Stimulated activated naive CD8-positive, alpha-beta T cell treated with anti-CD3 and anti-CD28 coated beads, Interleukin-15, amount 100 ng/mL, for 72 hours (primary cell): Measurements from ENCODE around the gene SSR2.

Source experiments
- ATAC-seq: fragments of 150-1000 bp; cut with Tn5 transposase; 2 replicates; pipeline ENCODE4 v1.10.0; 2021; ENCODE audit warnings: mild to moderate bottlenecking, moderate library complexity
- DNase-seq, 2 donors: peaks; one replicate each; pipeline ENCODE4 v3.0.0; 2021 to 2022
- H3K27ac Mint-ChIP-seq, 2 donors: one replicate each; pipeline ENCODE4 v1.8.0; 2022; ENCODE audit warnings: mild to moderate bottlenecking in 2 of 2, mixed read lengths in 2 of 2, moderate library complexity in 2 of 2
- H3K27me3 Mint-ChIP-seq: one replicate; pipeline ENCODE4 v1.8.0; 2022; ENCODE audit warnings: mixed read lengths
- H3K4me1 Mint-ChIP-seq: one replicate; pipeline ENCODE4 v1.8.0; 2022; ENCODE audit warnings: mild to moderate bottlenecking, mixed read lengths
- H3K4me3 Mint-ChIP-seq, 2 donors: one replicate each; pipeline ENCODE4 v1.8.0; 2022; ENCODE audit warnings: mild to moderate bottlenecking in 2 of 2, mixed read lengths in 2 of 2, moderate library complexity in 1 of 2
- H3K9me3 Mint-ChIP-seq, 2 donors: one replicate each; pipeline ENCODE4 v1.8.0; 2022; ENCODE audit warnings: mixed read lengths in 2 of 2

The SSR2 gene

GRCh38 chr1:156020293-156021092, at the start of gene SSR2:
Gene SSR2, minus strand, starts transcription at chr1:156020951. Its CDS starts 784 bp downstream, at chr1:156020167.
- DNase-seq: peak; percentile 75 to 83
- Mint-ChIP-seq H3K9me3 (no peaks in the 10 kb centered on the region), H3K4me1 (peaks cover 39% of the 10 kb centered on the region), H3K27me3 (peaks cover 6% of the 10 kb centered on the region), H3K27ac (peak within 1 kb of the TSS; percentile 96 to 97), H3K4me3 (peak within 1 kb of the TSS; percentile 85 to 87)
- peak; percentile 100 for ATAC-seq

- H3K4me3 Mint-ChIP-seq: no peak overlapping the region
Measured at GRCh38 chr1:156070548-156070947, 49.8 kb upstream of the SSR2 start.

GRCh38 chr1:156069490-156070455, 49.0 kb upstream of the SSR2 start:
- Mint-ChIP-seq H3K27ac (no peak overlapping the region), H3K27me3 (no peaks in the 10 kb centered on the region), H3K4me1 (peaks cover 14% of the 10 kb centered on the region), H3K4me3 (no peak overlapping the region), H3K9me3 (no peaks in the 10 kb centered on the region)
- ATAC-seq (no peak), DNase-seq (no peak)

More at GRCh38 chr1:156070548-156070947, 49.8 kb upstream of the SSR2 start:
- ATAC-seq (no peak), DNase-seq (no peak)
- no peaks in the 10 kb centered on the region for H3K27me3 Mint-ChIP-seq
- H3K4me1 Mint-ChIP-seq: peaks cover 6% of the 10 kb centered on the region
- no peaks in the 10 kb centered on the region for H3K9me3 Mint-ChIP-seq
- H3K27ac Mint-ChIP-seq: no peak overlapping the region

GRCh38 chr1:156067262-156067661, 46.5 kb upstream of the SSR2 start:
- peaks cover 19% of the 10 kb centered on the region for H3K4me1 Mint-ChIP-seq
- H3K9me3 Mint-ChIP-seq: no peaks in the 10 kb centered on the region
- no peaks in the 10 kb centered on the region for H3K27me3 Mint-ChIP-seq
- ATAC-seq (no peak), DNase-seq (no peak)
- H3K27ac Mint-ChIP-seq: no peak overlapping the region
- H3K4me3 Mint-ChIP-seq: no peak overlapping the region

GRCh38 chr1:156065871-156066270, 45.1 kb upstream of the SSR2 start:
- no peaks in the 10 kb centered on the region for H3K27me3 Mint-ChIP-seq
- ATAC-seq (no peak), DNase-seq (no peak)
- H3K27ac Mint-ChIP-seq: no peak overlapping the region
- no peak overlapping the region for H3K4me3 Mint-ChIP-seq
- no peaks in the 10 kb centered on the region for H3K9me3 Mint-ChIP-seq
- peaks cover 19% of the 10 kb centered on the region for H3K4me1 Mint-ChIP-seq

GRCh38 chr1:156065212-156065611, 44.5 kb upstream of the SSR2 start:
- DNase-seq: no peak
- Mint-ChIP-seq H3K4me3 (no peak overlapping the region), H3K27me3 (no peaks in the 10 kb centered on the region), H3K4me1 (peaks cover 19% of the 10 kb centered on the region), H3K27ac (peak overlapping the region in 1 of 2 donors; percentile 49), H3K9me3 (no peaks in the 10 kb centered on the region)
- ATAC-seq: peak; percentile 16

GRCh38 chr1:156064615-156065014, 43.9 kb upstream of the SSR2 start:
- DNase-seq: no peak
- Mint-ChIP-seq H3K4me1 (peaks cover 19% of the 10 kb centered on the region), H3K27me3 (no peaks in the 10 kb centered on the region), H3K9me3 (no peaks in the 10 kb centered on the region), H3K27ac (peak overlapping the region in 1 of 2 donors; percentile 49), H3K4me3 (no peak overlapping the region)
- peak; percentile 42 for ATAC-seq

GRCh38 chr1:156063997-156064285, 43.2 kb upstream of the SSR2 start:
- DNase-seq (no peak), ATAC-seq (no peak)
- Mint-ChIP-seq H3K9me3 (no peaks in the 10 kb centered on the region), H3K4me3 (no peak overlapping the region), H3K27me3 (no peaks in the 10 kb centered on the region), H3K27ac (no peak overlapping the region), H3K4me1 (peaks cover 19% of the 10 kb centered on the region)

GRCh38 chr1:156062189-156062588, 41.4 kb upstream of the SSR2 start:
- H3K27me3 Mint-ChIP-seq: no peaks in the 10 kb centered on the region
- peaks cover 19% of the 10 kb centered on the region for H3K4me1 Mint-ChIP-seq
- no peak overlapping the region for H3K27ac Mint-ChIP-seq
- ATAC-seq: no peak
- DNase-seq: no peak
- no peak overlapping the region for H3K4me3 Mint-ChIP-seq
- H3K9me3 Mint-ChIP-seq: no peaks in the 10 kb centered on the region

- no peak for ATAC-seq
- Mint-ChIP-seq H3K9me3 (no peaks in the 10 kb centered on the region), H3K4me1 (peaks cover 20% of the 10 kb centered on the region), H3K27ac (peak within 1 kb of the TSS; percentile 24 to 83), H3K4me3 (peak within 1 kb of the TSS in 1 of 2 donors; percentile 5), H3K27me3 (no peaks in the 10 kb centered on the region)
- DNase-seq: no peak
Measured at GRCh38 chr1:156060937-156061636, 40.3 kb upstream of the SSR2 start, which contains the start of gene RAB25. Gene RAB25, plus strand, starts transcription at chr1:156061160. Its CDS starts 241 bp downstream, at chr1:156061401.

- no peak overlapping the region for H3K4me3 Mint-ChIP-seq
- H3K9me3 Mint-ChIP-seq: no peaks in the 10 kb centered on the region
- DNase-seq (no peak), ATAC-seq (no peak)
- H3K27me3 Mint-ChIP-seq: no peaks in the 10 kb centered on the region
- no peak overlapping the region for H3K27ac Mint-ChIP-seq
- peaks cover 33% of the 10 kb centered on the region for H3K4me1 Mint-ChIP-seq
Measured at GRCh38 chr1:156056326-156056849, 35.6 kb upstream of the SSR2 start.

- Mint-ChIP-seq H3K4me3 (peak overlapping the region; percentile 98 to 99), H3K9me3 (no peaks in the 10 kb centered on the region), H3K27me3 (no peaks in the 10 kb centered on the region), H3K4me1 (peaks cover 38% of the 10 kb centered on the region), H3K27ac (peak overlapping the region; percentile 95 to 98)
- ATAC-seq (no peak), DNase-seq (no peak)
Measured at GRCh38 chr1:156055281-156056048, 34.7 kb upstream of the SSR2 start.

GRCh38 chr1:156054500-156055280, 33.9 kb upstream of the SSR2 start, which contains the start of gene LAMTOR2:
Gene LAMTOR2, plus strand, starts transcription at chr1:156054782. Its CDS starts 108 bp downstream, at chr1:156054890.
- peaks cover 38% of the 10 kb centered on the region for H3K4me1 Mint-ChIP-seq
- H3K27me3 Mint-ChIP-seq: no peaks in the 10 kb centered on the region
- ATAC-seq: peak; percentile 79
- peak within 1 kb of the TSS; percentile 95 to 98 for H3K27ac Mint-ChIP-seq
- no peaks in the 10 kb centered on the region for H3K9me3 Mint-ChIP-seq
- peak; percentile 92 to 95 for DNase-seq
- H3K4me3 Mint-ChIP-seq: peak within 1 kb of the TSS; percentile 98 to 99
